SK-MEL-5 (cell line): ENCODE results near the gene DNM3. TPM values are rescaled to one million over a fixed set of nuclear protein-coding genes. Genes with fewer than 3 reads are reported as not detected.

Source experiments
- DNase-seq: peaks from one replicate; pipeline ENCODE4 v3.0.0-alpha.2; 2016; ENCODE audit warnings: low read depth, low spot score
- in situ Hi-C: cut with HindIII; loops from 2 replicates; pipeline ENCODE4 v1.10.0; 2016; ENCODE audit warnings: low sequenced_read_pairs, high pct_unique_total_duplicates, low pct_unique_long_range_greater_than_20kb
- total RNA-seq: library from RNA; depleted of rRNA; stranded (reverse); fragments of >200 nt; shearing (Covaris generic); gene quantifications from 2 replicates; pipeline ENCODE4 v1.2.3, GENCODE V29; 2014

The DNM3 gene
- total RNA-seq, 1 experiment from 2014 or later, result 0.79 TPM

- no peak for DNase-seq
- in situ Hi-C loops, result no loop called here
Measured at GRCh38 chr1:172125812-172126430, 284.6 kb downstream of the DNM3 start.

GRCh38 chr1:172132836-172133235, 291.5 kb downstream of the DNM3 start:
- in situ Hi-C loops, result no loop called here
- DNase-seq, result no peak

- in situ Hi-C loops, result no loop called here
- DNase-seq, result no peak
Measured at GRCh38 chr1:172134087-172134731, 292.9 kb downstream of the DNM3 start.

- in situ Hi-C loops, result no loop called here
- DNase-seq, result peak; percentile 31
Measured at GRCh38 chr1:172135076-172135672, 293.9 kb downstream of the DNM3 start.

GRCh38 chr1:172135978-172136610, 294.8 kb downstream of the DNM3 start:
- no peak for DNase-seq
- in situ Hi-C loops, result no loop called here

- in situ Hi-C loops, result no loop called here
- no peak for DNase-seq
Measured at GRCh38 chr1:172136925-172137324, 295.6 kb downstream of the DNM3 start.

- no peak for DNase-seq
- in situ Hi-C loops, result no loop called here
Measured at GRCh38 chr1:172137703-172138454, 296.6 kb downstream of the DNM3 start.

- no peak for DNase-seq
- in situ Hi-C loops, result no loop called here
Measured at GRCh38 chr1:172138634-172139033, 297.3 kb downstream of the DNM3 start.

- no peak for DNase-seq
- in situ Hi-C loops, result no loop called here
Measured at GRCh38 chr1:172139196-172139595, 297.9 kb downstream of the DNM3 start.

GRCh38 chr1:172140072-172140471, 298.8 kb downstream of the DNM3 start:
- in situ Hi-C loops, result no loop called here
- DNase-seq, result no peak

GRCh38 chr1:172140591-172140990, 299.3 kb downstream of the DNM3 start:
- in situ Hi-C loops, result no loop called here
- DNase-seq, result peak; percentile 2

GRCh38 chr1:172141341-172141881, 300.1 kb downstream of the DNM3 start:
- in situ Hi-C loops, result no loop called here
- DNase-seq, result no peak

GRCh38 chr1:172142324-172142723, 301.0 kb downstream of the DNM3 start:
- DNase-seq, result no peak
- in situ Hi-C loops, result no loop called here

- in situ Hi-C loops, result no loop called here
- DNase-seq, result no peak
Measured at GRCh38 chr1:172143384-172144055, 302.2 kb downstream of the DNM3 start.

- no peak for DNase-seq
- in situ Hi-C loops, result no loop called here
Measured at GRCh38 chr1:172144445-172145061, 303.3 kb downstream of the DNM3 start.

GRCh38 chr1:172145231-172145651, 303.9 kb downstream of the DNM3 start:
- in situ Hi-C loops, result no loop called here

GRCh38 chr1:172145656-172146055, 304.4 kb downstream of the DNM3 start:
- in situ Hi-C loops, result no loop called here
- no peak for DNase-seq

More at GRCh38 chr1:172145231-172145651, 303.9 kb downstream of the DNM3 start:
- no peak for DNase-seq
